HFF-Myc (cell line): ENCODE results near the gene WWOX.

Experiments
- DNase-seq: peaks from one replicate; pipeline ENCODE4 v3.0.0-alpha.2; 2011; ENCODE audit warnings: low read depth; ENCODE audit errors: extremely low read depth
- H3K4me3 ChIP-seq: replicated peaks from 2 replicates; pipeline ENCODE4 v1.5.1; 2011; ENCODE audit warnings: low read depth, mild to moderate bottlenecking, control low read depth, low read length
- TF ChIP-seq, protein P1 (sequence below): IDR thresholded peaks from 2 replicates; pipeline ENCODE4 v1.5.1; 2012; ENCODE audit warnings: mild to moderate bottlenecking, low read depth, low read length, control low read depth; ENCODE audit errors: missing control alignments

WWOX gene

DNA sequence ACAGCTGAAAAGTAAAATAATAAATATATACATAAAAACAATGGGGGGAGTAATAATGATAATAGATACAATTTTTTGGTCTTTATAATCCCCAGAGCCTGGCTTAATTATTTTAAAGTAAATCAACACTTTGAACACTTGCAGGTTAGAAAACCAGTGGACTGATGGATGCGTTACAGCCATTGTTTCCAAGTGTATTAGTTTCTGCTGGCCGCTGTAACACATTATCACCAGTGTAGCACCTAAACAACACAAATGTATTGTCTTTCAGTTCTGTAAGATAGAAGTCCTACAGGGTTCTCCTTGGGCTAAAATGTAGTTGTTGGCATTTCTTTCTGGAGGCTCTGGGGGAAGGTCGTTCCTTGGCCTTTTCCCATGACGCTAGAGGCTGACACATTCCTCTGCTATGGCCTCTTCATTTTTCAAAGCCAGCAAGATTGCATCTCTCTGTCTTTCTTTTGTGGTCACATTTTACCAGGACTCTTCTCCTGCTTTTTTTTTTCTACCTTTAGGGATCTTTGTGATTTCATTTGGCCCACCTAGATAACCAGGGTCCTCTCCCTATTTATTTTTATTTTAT lies 116.8 kb downstream of the WWOX start:
- H3K4me3 ChIP-seq = no peak overlapping the region
- TF ChIP-seq, protein P1, sequence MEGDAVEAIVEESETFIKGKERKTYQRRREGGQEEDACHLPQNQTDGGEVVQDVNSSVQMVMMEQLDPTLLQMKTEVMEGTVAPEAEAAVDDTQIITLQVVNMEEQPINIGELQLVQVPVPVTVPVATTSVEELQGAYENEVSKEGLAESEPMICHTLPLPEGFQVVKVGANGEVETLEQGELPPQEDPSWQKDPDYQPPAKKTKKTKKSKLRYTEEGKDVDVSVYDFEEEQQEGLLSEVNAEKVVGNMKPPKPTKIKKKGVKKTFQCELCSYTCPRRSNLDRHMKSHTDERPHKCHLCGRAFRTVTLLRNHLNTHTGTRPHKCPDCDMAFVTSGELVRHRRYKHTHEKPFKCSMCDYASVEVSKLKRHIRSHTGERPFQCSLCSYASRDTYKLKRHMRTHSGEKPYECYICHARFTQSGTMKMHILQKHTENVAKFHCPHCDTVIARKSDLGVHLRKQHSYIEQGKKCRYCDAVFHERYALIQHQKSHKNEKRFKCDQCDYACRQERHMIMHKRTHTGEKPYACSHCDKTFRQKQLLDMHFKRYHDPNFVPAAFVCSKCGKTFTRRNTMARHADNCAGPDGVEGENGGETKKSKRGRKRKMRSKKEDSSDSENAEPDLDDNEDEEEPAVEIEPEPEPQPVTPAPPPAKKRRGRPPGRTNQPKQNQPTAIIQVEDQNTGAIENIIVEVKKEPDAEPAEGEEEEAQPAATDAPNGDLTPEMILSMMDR = no peak

DNA sequence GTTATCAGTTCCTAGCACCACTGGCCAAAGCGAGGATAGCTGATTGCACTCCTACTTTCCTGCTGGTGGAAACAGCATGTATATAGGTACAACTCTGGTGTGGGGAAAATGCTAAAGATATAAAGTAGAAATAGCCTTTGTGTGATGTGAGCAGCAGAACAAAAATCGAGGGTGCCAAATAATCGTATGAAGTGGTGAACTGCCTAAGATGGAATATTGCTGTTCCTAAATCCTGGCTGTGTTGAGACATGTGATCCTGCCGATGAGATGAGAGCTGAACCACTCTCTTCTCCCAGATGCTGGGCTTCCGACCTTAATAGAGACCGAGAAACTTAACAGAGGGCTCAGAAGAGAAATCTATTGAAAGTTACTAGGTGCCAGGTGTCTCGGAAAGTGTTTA lies 117.8 kb downstream of the WWOX start:
- no peak overlapping the region for H3K4me3 ChIP-seq
- DNase-seq = no peak
- TF ChIP-seq, protein P1 = no peak

More for the DNA sequence above, 116.8 kb downstream of the WWOX start:
- no peak for DNase-seq

DNA sequence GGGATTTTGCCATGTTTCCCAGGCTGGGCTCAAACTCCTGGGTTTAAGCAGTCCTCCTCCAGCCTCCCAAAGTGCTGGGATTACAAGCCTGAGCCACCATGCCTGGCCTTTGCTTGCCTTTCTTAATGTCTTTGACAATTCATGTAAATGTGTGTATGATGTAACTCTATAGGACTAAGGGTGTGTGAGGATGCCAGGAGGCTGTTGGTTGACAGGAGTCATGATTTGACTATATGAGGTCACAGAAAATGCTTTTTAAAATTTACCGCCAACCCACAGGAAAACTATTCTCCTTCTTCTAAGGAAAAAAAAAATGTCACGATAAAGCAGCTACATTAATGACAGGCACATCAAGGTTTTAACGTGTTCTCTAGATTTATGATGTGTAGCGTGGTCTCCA lies 118.8 kb downstream of the WWOX start:
- no peak for DNase-seq
- no peak overlapping the region for H3K4me3 ChIP-seq
- TF ChIP-seq, protein P1 = no peak

DNA sequence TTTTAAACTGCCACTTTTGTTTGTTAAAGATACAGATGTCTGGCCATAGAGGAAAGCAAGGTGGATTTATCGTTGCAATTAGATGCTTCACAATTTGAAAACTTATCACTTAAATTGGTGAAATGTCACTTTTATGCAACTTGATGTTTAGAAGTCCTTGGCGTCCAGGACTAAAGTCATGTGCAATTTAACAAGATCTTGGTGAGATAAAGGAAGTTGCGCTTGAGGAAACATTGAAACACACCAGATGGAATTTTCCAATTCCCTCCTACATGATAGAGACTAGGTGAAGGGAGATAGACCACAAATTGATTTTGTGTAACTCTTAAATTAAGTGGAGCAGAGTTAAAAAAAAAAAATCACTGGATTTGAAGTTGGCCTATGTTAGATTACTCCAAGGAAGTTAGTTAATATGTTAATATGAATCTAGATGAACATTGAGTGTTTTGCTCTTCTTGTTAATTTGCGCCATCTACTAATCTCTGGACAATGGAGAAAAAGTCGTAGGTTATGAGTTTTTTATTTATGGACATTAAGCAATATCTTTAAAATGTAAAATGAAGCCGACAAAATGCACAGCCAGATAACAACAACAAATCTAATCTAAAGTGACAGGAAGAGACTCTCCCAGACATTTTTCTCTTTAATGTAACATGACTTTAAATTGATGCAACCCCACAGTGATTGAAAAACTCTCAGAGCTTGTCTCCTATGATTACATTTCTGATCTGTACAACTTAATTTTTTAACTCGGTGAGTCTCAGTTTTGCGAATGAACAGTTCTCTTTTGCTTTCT lies 119.6 kb downstream of the WWOX start:
- no peak for DNase-seq
- no peak overlapping the region for H3K4me3 ChIP-seq
- TF ChIP-seq, protein P1 = no peak

DNA sequence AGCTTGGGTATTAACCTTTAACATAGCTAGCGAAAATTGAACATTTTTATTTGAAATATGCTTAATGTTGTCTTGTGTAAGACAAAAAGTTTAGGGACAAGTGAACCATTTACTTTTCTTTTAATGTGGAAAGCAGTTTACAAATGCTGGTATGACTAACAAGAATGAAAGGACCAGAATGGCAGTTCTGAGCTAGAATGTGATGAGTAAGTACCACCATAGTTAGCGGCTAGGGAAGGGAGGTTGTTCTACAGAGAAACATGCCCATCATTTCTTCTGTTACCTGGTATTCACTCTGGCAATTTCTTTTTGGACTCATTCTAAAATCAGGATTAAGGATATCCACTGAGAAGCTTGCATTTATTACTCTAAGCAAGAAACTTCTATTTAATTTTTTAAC lies 121.1 kb downstream of the WWOX start:
- no peak for DNase-seq
- TF ChIP-seq, protein P1 = no peak
- H3K4me3 ChIP-seq = no peak overlapping the region

- no peak for DNase-seq
- H3K4me3 ChIP-seq = no peak overlapping the region
- TF ChIP-seq, protein P1 = no peak
Measured at GRCh38 chr16:78221892-78222291, 122.4 kb downstream of the WWOX start.
